ENCODE data around the gene VPS11. TPM values are rescaled to one million over a fixed set of nuclear protein-coding genes. Genes with fewer than 3 reads are reported as not detected.

The VPS11 gene
- total RNA-seq, 1 experiment from 2014 or later, result 20.2 TPM

- peaks cover 38% of the 10 kb centered on the region for H3K36me3 Mint-ChIP-seq
- ATAC-seq (no peak), DNase-seq (ENCODE audit: low spot score) (no peak)
- no peak overlapping the region for H3K4me3 Mint-ChIP-seq
- no peak for TF ChIP-seq KAT7 (CRISPR knock-in tag; IDR thresholded peaks at IDR 0.05; ENCODE audit: borderline replicate concordance)
- H3K9me3 Mint-ChIP-seq, result no peaks in the 10 kb centered on the region
- H3K27ac Mint-ChIP-seq, result peak overlapping the region; percentile 47
- no peaks in the 10 kb centered on the region for H3K27me3 Mint-ChIP-seq (ENCODE audit: low read depth)
- peaks cover 9% of the 10 kb centered on the region for H3K4me1 Mint-ChIP-seq
- ChIA-PET CTCF (interaction anchor here (0.8 to 2.0 kb wide), 6 partner anchors 18 to 211 kb away, joined by 3 to 8 read pairs (median 3); a partner anchor contains a TSS), POLR2A (interaction anchor here (0.5 to 0.7 kb wide), 2 partner anchors 24 to 70 kb away, joined by 6 to 7 read pairs; no protein-coding TSS in a partner anchor)
Measured at GRCh38 chr11:119126675-119127268, 59.2 kb downstream of the VPS11 start.

GRCh38 chr11:119130662-119131061, 63.0 kb downstream of the VPS11 start:
- Mint-ChIP-seq H3K36me3 (peaks cover 47% of the 10 kb centered on the region), H3K27me3 (ENCODE audit: low read depth) (no peaks in the 10 kb centered on the region), H3K9me3 (no peaks in the 10 kb centered on the region), H3K27ac (no peak overlapping the region), H3K4me1 (no peaks in the 10 kb centered on the region), H3K4me3 (no peak overlapping the region)
- ATAC-seq (no peak), DNase-seq (ENCODE audit: low spot score) (no peak)
- CTCF ChIA-PET, result no interaction called here
- POLR2A ChIA-PET, result no interaction called here
- TF ChIP-seq JUN (CRISPR knock-in tag; IDR thresholded peaks at IDR 0.05) (no peak), MLX (CRISPR knock-in tag; IDR thresholded peaks at IDR 0.05) (no peak), NR2C2 (CRISPR knock-in tag; IDR thresholded peaks at IDR 0.05) (no peak), ZNF423 (CRISPR knock-in tag; IDR thresholded peaks at IDR 0.05) (no peak), FOXK1 (CRISPR knock-in tag; IDR thresholded peaks at IDR 0.05) (no peak), FOXP4 (CRISPR knock-in tag; IDR thresholded peaks at IDR 0.05) (no peak), ZNF281 (CRISPR knock-in tag; IDR thresholded peaks at IDR 0.05) (no peak), TEAD1 (CRISPR knock-in tag; IDR thresholded peaks at IDR 0.05) (no peak), ZNF232 (CRISPR knock-in tag; IDR thresholded peaks at IDR 0.05) (no peak), AFF4 (CRISPR knock-in tag; IDR thresholded peaks at IDR 0.05; ENCODE audit: borderline replicate concordance) (no peak), ZNF425 (CRISPR knock-in tag; conservative IDR thresholded peaks at IDR 0.05) (no peak), ATF3 (CRISPR knock-in tag; conservative IDR thresholded peaks at IDR 0.05) (no peak), PRDM15 (CRISPR knock-in tag; IDR thresholded peaks at IDR 0.05) (no peak), TCF7 (CRISPR knock-in tag; IDR thresholded peaks at IDR 0.05; ENCODE audit: low read depth) (no peak)

Measured in WTC11 (cell line).